Activated CD4-positive, alpha-beta T cell treated with anti-CD3 and anti-CD28 coated beads for 24 hours (primary cell): ENCODE results near the gene NBR1.
"Not testable (repeated sequence)": the region's sequence is repeated elsewhere in the genome, so short reads cannot be mapped to it uniquely, and the experiment has no call there.

Experiments used
- DNase-seq, 2 donors: peaks; one replicate each; pipeline ENCODE4 v3.0.0-alpha.2; 2020; ENCODE audit warnings: low read depth in 2 of 2

NBR1 gene

GRCh38 chr17:43246456-43246855, 75.4 kb downstream of the NBR1 start:
- DNase-seq, result not testable (repeated sequence)
